Rectal smooth muscle tissue (tissue), 1 donor: ENCODE measurements around the gene PIGS.
A peak's percentile ranks its signal among the peaks of the same experiment; 100 is the strongest.
"Not testable (repeated sequence)": the region's sequence is repeated elsewhere in the genome, so short reads cannot be mapped to it uniquely, and the experiment has no call there.

Experiments used
- H3K27ac ChIP-seq: one replicate; pipeline ENCODE4 v1.7.0; 2013; ENCODE audit warnings: low read depth, low read length, inconsistent platforms
- H3K27me3 ChIP-seq: one replicate; pipeline ENCODE4 v1.7.0; 2013; ENCODE audit warnings: low read length; ENCODE audit not compliant: control insufficient read depth, insufficient read depth
- H3K36me3 ChIP-seq: one replicate; pipeline ENCODE4 v1.7.0; 2013; ENCODE audit warnings: low read length; ENCODE audit not compliant: control insufficient read depth, insufficient read depth
- H3K4me1 ChIP-seq: one replicate; pipeline ENCODE4 v1.7.0; 2013; ENCODE audit warnings: low read length; ENCODE audit not compliant: control insufficient read depth, insufficient read depth
- H3K4me3 ChIP-seq: one replicate; pipeline ENCODE4 v1.7.0; 2013; ENCODE audit warnings: low read length
- H3K9ac ChIP-seq: one replicate; pipeline ENCODE4 v1.7.0; 2013; ENCODE audit warnings: low read length

The PIGS gene

DNA sequence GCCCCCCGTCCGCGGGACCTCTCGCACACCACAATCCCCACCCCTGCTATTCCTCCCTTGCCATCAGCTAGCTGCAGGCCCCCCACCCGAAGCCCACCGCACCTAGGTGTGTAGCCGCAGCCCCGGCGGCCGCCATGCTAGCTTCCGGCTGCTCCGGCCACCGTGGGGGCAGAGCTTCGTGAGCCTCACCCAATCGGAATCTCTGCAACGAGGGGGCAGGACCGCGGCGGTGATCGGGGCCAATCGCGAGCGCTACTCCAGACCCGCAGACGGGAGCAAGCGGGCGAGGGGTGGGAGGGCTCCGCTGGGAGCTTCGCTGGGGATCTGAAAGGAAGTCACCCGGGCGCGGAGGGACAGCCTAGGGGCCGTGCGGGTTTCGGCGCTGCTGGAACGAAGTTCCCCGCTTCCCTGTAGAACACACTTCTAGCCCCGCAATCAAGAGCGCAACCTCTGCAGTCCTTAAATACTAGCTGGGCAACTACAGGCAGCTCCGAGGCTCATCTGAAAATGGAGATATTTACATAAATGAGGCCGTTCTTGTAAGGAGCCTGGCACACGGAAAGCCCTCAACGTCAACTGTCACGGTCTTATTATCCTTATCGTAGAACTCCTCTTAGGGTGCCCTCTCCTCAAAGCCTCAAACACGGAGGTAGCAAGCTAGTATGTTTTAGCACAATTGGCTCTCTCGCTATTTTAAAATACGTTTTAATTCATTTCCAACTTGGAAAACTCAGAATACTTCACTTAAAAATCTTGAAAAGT is at the start of gene PIGS:
Gene PIGS (minus strand): TSS at position 164 of the 762 bp plus-strand sequence. CDS start 28 bp downstream, at position 136.
- H3K27me3 ChIP-seq = no peaks in the 10 kb centered on the region
- peak within 1 kb of the TSS; percentile 83 for H3K9ac ChIP-seq
- H3K4me3 ChIP-seq = peak within 1 kb of the TSS; percentile 94
- H3K36me3 ChIP-seq = no peaks in the 10 kb centered on the region
- H3K4me1 ChIP-seq = peaks cover 8% of the 10 kb centered on the region
- peak within 1 kb of the TSS; percentile 77 for H3K27ac ChIP-seq

DNA sequence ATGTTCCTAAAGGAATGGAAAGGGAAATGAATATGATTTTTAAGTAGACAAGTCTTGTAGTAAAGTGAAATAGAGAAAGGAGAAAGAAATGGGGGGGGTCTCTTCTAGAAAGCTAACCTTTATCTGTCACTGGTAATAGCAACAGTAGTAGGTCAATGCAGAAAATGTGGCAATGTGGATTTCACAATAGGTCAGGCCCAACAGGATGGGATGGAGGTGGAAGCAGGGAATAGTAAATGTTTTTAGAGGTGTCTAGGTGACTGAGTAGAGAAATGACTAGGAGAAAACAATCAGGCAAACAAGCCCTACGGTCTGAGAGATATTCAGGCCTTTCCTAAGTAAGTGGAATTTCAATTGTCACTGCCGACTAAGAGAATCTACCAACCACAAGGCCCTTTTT is 48.7 kb upstream of the PIGS start:
- no peaks in the 10 kb centered on the region for H3K27me3 ChIP-seq
- H3K4me3 ChIP-seq = no peak overlapping the region
- H3K36me3 ChIP-seq = peaks cover 63% of the 10 kb centered on the region
- no peaks in the 10 kb centered on the region for H3K4me1 ChIP-seq
- no peak overlapping the region for H3K9ac ChIP-seq
- H3K27ac ChIP-seq = no peak overlapping the region

DNA sequence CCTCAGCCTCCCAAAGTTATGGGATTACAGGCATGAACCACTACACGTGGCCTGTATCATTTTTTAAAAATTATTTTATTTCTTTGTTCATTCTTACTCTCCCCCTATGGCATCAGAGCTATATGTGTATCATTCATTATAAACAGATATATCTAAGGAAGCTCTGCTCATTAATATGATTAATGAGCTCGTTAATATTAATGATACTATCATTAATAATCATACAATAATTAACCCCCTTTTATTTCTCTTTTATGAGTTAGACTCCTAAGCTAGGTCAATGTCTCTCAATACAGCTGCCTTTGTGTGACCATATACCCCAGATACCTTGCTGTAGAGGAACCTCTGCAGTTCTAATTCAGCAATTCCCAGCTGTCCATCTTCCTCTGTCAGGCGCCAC is 47.1 kb upstream of the PIGS start:
- Histone ChIP-seq H3K27me3 (no peaks in the 10 kb centered on the region), H3K36me3 (peaks cover 63% of the 10 kb centered on the region), H3K4me3 (no peak overlapping the region), H3K4me1 (no peaks in the 10 kb centered on the region), H3K27ac (no peak overlapping the region), H3K9ac (no peak overlapping the region)

DNA sequence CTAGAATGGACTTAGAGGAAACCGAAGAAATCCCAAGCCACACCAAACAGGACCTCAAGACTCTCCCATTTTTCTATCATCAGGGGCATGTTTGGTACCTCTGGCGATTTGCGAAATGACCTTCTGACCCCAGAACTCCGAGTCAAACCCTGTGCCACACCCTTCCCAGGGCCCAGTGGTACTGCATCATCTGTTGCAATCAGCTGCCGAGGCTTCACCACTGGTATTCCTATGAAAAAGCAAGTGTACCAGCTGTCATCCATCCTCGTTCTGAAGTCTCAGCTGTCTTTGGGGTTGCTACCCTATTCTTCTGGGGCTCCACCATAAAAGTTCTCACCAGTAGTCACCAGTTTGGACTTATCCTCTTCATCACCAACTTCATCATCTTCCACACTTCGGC is 45.0 kb upstream of the PIGS start:
- Histone ChIP-seq H3K36me3 (peaks cover 50% of the 10 kb centered on the region), H3K4me3 (no peak overlapping the region), H3K9ac (no peak overlapping the region), H3K4me1 (no peaks in the 10 kb centered on the region), H3K27ac (no peak overlapping the region), H3K27me3 (no peaks in the 10 kb centered on the region)

DNA sequence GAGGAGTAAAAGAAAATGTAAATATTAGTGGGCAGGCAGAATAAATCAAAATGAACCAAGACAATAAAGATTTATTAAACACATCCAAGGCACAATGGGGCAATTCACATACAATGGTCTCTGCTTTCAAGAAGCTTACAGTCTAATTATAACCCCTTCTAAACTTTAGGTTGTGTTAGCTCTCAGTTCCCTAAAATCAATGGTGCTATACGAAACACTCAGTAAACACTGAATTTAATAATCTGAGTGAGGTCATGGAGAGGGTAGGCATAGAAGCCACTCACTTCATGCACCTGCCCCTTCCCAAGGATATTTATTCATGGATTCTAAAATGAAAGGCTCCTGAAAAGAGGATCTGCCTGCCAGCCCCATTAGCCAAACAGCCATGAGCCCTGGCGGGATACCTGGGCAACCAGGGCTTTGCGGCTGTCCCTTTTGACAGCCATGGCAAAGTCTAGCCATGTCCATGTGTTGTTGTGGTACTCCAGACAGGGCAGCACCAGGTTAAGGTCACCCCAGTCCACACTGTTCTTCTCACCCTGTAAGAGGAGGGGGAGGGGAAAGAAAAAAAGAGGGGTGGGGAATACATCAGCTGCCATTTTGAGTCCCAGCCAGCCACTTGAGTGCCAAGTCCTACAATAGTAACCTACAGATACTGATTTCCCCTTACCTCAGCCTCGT is 44.1 kb upstream of the PIGS start:
- H3K27ac ChIP-seq = no peak overlapping the region
- H3K4me1 ChIP-seq = no peaks in the 10 kb centered on the region
- no peak overlapping the region for H3K4me3 ChIP-seq
- peaks cover 41% of the 10 kb centered on the region for H3K36me3 ChIP-seq
- no peak overlapping the region for H3K9ac ChIP-seq
- no peaks in the 10 kb centered on the region for H3K27me3 ChIP-seq

DNA sequence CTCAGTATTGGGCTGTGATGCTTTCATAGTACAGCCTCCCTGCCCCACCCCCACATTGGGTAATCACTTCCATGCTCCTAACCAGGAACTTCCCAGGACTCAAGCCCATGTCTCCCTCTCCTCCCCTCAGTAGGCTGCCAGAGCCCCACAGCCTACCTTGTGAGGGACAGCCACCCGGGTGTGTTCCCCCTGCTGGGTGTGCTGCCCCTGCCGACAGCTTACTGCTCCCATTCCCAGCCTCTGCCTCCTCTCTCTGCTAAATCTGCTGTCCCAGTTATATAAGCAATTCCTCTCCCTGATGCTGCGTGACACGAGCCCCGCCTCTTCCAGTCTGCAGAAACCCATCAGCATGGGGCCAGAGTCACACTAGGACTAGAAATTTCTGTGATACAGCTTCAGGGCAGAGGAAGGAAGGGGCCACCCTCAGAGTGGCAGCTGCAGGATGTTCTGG is 42.6 kb upstream of the PIGS start, which contains the start of gene RSKR:
Gene RSKR (minus strand): TSS at position 255 of the 451 bp plus-strand sequence. CDS start 24 bp downstream, at position 231.
- H3K4me3 ChIP-seq = no peak within 1 kb of the TSS
- H3K9ac ChIP-seq = no peak within 1 kb of the TSS
- H3K27ac ChIP-seq = no peak within 1 kb of the TSS

DNA sequence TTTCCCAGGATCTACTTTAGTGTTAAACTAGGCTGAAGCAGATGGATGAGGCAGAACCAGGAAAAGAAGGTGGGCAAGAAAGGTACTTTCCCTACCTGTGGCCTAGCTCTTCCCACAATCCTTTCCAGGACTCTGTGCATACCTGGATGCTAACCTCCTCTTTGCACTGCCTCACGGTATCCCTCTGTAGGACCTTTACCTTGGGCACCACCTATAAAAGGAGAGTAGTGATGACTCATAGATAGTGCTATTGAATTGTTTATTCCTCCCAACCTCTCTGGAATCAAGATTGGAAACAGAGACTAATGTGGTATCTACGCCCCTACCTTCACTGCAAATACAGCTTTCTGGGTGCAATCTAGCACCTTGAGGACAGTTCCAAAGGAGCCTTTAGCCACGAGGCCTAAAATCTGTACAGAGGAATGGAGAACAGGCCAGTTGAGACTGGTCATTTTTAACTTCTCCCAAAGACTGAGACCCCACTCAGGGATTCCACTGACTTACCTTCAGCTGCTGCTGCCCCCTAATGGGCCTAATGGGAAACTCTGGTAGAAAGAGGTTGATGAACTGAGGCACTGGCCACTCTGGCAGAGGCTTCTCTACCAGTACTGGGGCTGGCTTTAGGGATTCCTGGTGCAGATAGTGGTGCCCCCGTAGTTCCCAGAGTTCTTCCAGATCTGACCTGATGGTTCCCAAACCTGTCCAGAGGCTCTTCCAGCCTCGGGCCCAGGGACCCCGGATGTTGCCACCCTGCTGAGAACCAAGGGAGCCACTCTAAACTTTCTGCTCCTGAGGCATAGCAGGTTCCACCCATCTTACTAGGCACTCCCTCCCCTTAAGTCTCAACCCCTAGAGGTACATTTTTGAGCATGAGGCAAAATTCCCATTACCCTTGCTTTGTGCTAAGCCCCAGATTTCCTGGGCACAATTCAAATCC is 41.9 kb upstream of the PIGS start:
- Histone ChIP-seq H3K36me3 (peaks cover 22% of the 10 kb centered on the region), H3K4me1 (no peaks in the 10 kb centered on the region), H3K4me3 (no peak overlapping the region), H3K9ac (no peak overlapping the region), H3K27ac (no peak overlapping the region), H3K27me3 (no peaks in the 10 kb centered on the region)

More for the DNA sequence above, 42.6 kb upstream of the PIGS start, which contains the start of gene RSKR:
- Histone ChIP-seq H3K27me3 (no peaks in the 10 kb centered on the region), H3K4me1 (no peaks in the 10 kb centered on the region), H3K36me3 (peaks cover 27% of the 10 kb centered on the region)

DNA sequence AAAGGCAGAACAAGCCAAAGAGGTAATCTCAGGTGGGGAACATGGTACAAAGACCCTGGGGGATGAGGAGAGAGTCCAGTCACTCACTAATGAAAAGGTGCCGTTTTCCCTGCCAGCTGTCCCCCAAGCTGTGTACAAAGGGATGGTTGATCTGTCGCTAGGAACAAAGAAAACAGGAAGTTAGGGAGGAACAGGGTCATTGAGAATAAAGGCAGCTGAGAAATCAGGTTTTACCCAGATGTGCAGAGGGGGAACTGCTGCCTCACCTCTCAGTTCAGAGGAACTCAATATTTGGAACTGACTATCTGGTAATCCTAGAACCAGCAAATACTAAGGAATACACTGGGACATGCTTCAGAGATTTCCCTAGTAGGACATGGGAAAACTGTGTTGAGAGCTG is 41.2 kb upstream of the PIGS start:
- H3K27ac ChIP-seq = no peak overlapping the region
- no peak overlapping the region for H3K4me3 ChIP-seq
- H3K9ac ChIP-seq = no peak overlapping the region
- H3K27me3 ChIP-seq = no peaks in the 10 kb centered on the region
- peaks cover 22% of the 10 kb centered on the region for H3K36me3 ChIP-seq
- H3K4me1 ChIP-seq = no peaks in the 10 kb centered on the region

DNA sequence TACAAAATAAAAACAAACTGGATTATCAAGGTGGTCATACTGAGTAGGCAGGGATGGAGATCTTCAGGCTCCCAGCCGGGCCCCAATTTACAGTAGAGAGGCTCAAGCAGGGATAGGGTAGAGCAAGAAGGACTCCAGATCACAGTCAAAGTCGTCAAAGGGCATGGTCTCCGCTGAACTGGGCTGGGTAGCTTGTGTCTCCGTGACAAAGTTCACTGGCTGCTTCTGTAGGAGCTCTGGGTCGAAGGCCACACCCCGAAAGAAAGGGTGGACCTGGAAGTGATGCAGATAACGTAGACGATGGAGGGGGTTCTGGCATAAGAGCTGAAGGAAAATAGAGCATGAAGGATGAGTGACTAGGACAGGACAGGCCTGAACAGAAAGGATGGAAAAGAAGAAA is 39.1 kb upstream of the PIGS start:
- H3K27ac ChIP-seq = no peak overlapping the region
- no peaks in the 10 kb centered on the region for H3K4me1 ChIP-seq
- H3K9ac ChIP-seq = no peak overlapping the region
- peaks cover 6% of the 10 kb centered on the region for H3K36me3 ChIP-seq
- no peak overlapping the region for H3K4me3 ChIP-seq
- no peaks in the 10 kb centered on the region for H3K27me3 ChIP-seq

DNA sequence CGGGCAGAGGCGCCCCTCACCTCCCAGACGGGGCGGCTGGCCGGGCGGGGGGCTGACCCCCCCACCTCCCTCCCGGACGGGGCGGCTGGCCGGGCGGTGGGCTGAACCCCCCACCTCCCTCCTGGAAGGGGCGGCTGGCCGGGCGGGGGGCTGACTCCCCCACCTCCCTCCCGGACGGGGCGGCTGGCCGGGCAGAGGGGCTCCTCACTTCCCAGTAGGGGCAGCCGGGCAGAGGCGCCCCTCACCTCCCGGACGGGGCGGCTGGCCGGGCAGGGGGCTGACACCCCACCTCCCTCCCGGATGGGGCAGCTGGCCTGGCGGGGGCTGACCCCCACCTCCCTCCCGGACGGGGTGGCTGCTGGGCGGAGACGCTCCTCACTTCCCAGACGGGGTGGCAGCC is 32.7 kb upstream of the PIGS start:
- not testable (repeated sequence) for H3K27me3 ChIP-seq, H3K27ac ChIP-seq, H3K9ac ChIP-seq, H3K4me1 ChIP-seq, H3K4me3 ChIP-seq, H3K36me3 ChIP-seq

DNA sequence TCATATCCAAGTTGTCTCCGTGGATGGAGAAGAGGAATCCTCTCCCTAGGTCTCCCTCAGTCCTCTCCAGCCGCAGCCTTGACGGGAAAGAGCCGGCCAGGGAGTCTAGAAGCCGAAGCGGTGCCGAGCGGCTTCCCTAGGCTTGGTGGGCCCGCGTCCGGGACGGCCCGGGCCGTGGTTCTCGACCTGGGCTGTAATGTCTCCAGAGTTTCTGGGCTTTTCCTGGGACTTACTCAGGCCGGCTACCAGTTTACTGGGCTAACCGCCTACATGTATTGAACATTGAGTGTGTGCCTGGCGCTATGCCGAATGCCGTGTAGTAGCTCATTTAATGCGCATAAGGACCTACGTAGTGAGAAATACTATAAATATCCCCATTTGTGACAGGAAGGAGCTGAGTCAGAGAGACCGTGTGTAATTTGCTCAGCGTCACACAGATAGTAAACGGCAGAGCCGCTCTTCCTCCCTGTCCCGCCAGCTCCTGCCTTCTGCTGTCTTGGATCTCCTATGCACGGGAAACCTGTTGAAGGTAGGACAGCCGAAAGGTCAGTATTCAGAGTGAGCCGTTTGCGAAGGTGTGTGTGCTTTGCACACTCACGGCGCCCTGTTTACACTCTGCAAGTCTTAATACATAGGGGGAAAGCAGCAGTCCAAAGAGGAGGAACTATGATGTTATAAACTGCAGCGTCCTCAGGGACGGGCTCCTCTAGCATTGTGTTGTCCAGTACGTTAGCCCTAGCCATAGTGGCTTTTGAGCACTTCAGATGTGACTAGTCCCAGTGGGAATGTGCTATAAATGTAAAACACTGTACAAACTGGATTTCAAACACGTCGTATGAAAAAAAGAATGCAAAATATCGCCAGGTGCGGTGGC is 28.2 kb upstream of the PIGS start:
- peak overlapping the region; percentile 75 for H3K4me3 ChIP-seq
- no peaks in the 10 kb centered on the region for H3K27me3 ChIP-seq
- H3K27ac ChIP-seq = peak overlapping the region; percentile 85
- peak overlapping the region; percentile 92 for H3K9ac ChIP-seq
- H3K4me1 ChIP-seq = no peaks in the 10 kb centered on the region
- no peaks in the 10 kb centered on the region for H3K36me3 ChIP-seq
